Lung (tissue), 12 donors: ENCODE measurements around the gene TNNC1. TPM values are rescaled to one million over a fixed set of nuclear protein-coding genes. Genes with fewer than 3 reads are reported as not detected.
A peak's percentile ranks its signal among the peaks of the same experiment; 100 is the strongest.

ENCODE experiments used
- ATAC-seq: fragments of 200-7000 bp; cut with Tn5 transposase; one replicate; pipeline ENCODE4 v1.9.1; 2020; ENCODE audit warnings: moderate number of reproducible peaks; ENCODE audit not compliant: insufficient read depth, low FRiP score
- DNase-seq, 3 donors: peaks; one replicate each; pipeline ENCODE4 v3.0.0-alpha.2; 2013 to 2017
- H3K27ac ChIP-seq, 2 donors: one replicate each; pipeline ENCODE4 v1.5.1; 2013; ENCODE audit warnings: mild to moderate bottlenecking in 2 of 2, moderate library complexity in 2 of 2, control low read depth in 1 of 2, inconsistent platforms in 1 of 2, low read depth in 1 of 2, low read length in 1 of 2
- H3K27me3 ChIP-seq, 3 donors: one replicate each; pipeline ENCODE4 v1.5.1; 2013; ENCODE audit warnings: low read length in 2 of 3; ENCODE audit not compliant: control insufficient read depth in 3 of 3, insufficient read depth in 3 of 3
- H3K36me3 ChIP-seq, 4 donors: one replicate each; pipeline ENCODE4 v1.5.1; 2013; ENCODE audit warnings: low read length in 4 of 4, mild to moderate bottlenecking in 1 of 4, moderate library complexity in 1 of 4; ENCODE audit not compliant: control insufficient read depth in 4 of 4, insufficient read depth in 4 of 4
- H3K4me1 ChIP-seq, 5 donors: one replicate each; pipeline ENCODE4 v1.5.1; 2013; ENCODE audit warnings: low read length in 5 of 5, mild to moderate bottlenecking in 2 of 5, moderate library complexity in 1 of 5; ENCODE audit not compliant: control insufficient read depth in 5 of 5, insufficient read depth in 5 of 5
- H3K4me3 ChIP-seq: one replicate; pipeline ENCODE4 v1.5.1; 2013; ENCODE audit warnings: mild to moderate bottlenecking, control low read depth, moderate library complexity
- H3K9ac ChIP-seq, 2 donors: one replicate each; pipeline ENCODE4 v1.5.1; 2013; ENCODE audit warnings: low read length in 2 of 2, control low read depth in 1 of 2; ENCODE audit not compliant: insufficient read depth in 1 of 2
- H3K9me3 ChIP-seq, 4 donors: one replicate each; pipeline ENCODE4 v1.5.1; 2013; ENCODE audit warnings: low read length in 3 of 4, mild to moderate bottlenecking in 1 of 4, moderate library complexity in 1 of 4; ENCODE audit not compliant: control insufficient read depth in 4 of 4, insufficient read depth in 3 of 4
- WGBS, 2 donors: extraction: QIAGEN DNeasy Blood & Tissue Kit; methylation state at CpG; one replicate each; pipeline ENCODE4 v1.1.7; 2013; 5-methylcytosine and 5-hydroxymethylcytosine counted together
- polyA plus RNA-seq, 2 donors: library from polyadenylated mRNA; stranded (reverse); fragments of 200-250 nt; gene quantifications; one replicate each; pipeline ENCODE4 v1.2.1, GENCODE V29; 2013
- total RNA-seq, 2 donors: library from RNA; depleted of rRNA in 1 of 2; stranded (reverse); fragments of >200 nt in 1 of 2; gene quantifications; one replicate each; pipeline ENCODE4 v1.2.1, GENCODE V29; 2014 to 2021
- TF ChIP-seq, protein P1 (sequence below): IDR thresholded peaks from 2 replicates; pipeline ENCODE4 v1.5.1; 2012; ENCODE audit warnings: mild to moderate bottlenecking; ENCODE audit errors: control extremely low read depth, extremely low read depth
- donor health status: control.
- donor health status: control.
- donor health status: Bipolar disorder and iron deficiency.
- donor health status: healthy.
- donor health status: DM: yes; HTN: yes; CAD: no.

TNNC1 gene
- total and polyA plus RNA-seq, 4 donors: 17.3 to 250 (median 33.4) TPM

DNA sequence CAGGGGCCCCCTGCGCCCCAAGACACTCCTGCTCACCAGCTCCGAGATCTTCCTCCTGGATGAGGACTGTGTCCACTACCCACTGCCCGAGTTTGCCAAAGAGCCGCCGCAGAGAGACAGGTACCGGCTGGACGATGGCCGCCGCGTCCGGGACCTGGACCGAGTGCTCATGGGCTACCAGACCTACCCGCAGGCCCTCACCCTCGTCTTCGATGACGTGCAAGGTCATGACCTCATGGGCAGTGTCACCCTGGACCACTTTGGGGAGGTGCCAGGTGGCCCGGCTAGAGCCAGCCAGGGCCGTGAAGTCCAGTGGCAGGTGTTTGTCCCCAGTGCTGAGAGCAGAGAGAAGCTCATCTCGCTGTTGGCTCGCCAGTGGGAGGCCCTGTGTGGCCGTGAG, 38.2 kb upstream of the TNNC1 start:
- no peaks in the 10 kb centered on the region for H3K27me3 ChIP-seq
- peak overlapping the region in 1 of 2 donors; percentile 82 for H3K27ac ChIP-seq
- no peak overlapping the region for H3K9ac ChIP-seq
- WGBS, 2 donors: 96 to 97% methylated on average over 21 of the region's 21 CpGs
- DNase-seq (no peak), ATAC-seq (no peak)
- H3K4me1 ChIP-seq: peaks cover 0 to 54% (median 0%) of the 10 kb centered on the region in 5 donors
- TF ChIP-seq, protein P1, sequence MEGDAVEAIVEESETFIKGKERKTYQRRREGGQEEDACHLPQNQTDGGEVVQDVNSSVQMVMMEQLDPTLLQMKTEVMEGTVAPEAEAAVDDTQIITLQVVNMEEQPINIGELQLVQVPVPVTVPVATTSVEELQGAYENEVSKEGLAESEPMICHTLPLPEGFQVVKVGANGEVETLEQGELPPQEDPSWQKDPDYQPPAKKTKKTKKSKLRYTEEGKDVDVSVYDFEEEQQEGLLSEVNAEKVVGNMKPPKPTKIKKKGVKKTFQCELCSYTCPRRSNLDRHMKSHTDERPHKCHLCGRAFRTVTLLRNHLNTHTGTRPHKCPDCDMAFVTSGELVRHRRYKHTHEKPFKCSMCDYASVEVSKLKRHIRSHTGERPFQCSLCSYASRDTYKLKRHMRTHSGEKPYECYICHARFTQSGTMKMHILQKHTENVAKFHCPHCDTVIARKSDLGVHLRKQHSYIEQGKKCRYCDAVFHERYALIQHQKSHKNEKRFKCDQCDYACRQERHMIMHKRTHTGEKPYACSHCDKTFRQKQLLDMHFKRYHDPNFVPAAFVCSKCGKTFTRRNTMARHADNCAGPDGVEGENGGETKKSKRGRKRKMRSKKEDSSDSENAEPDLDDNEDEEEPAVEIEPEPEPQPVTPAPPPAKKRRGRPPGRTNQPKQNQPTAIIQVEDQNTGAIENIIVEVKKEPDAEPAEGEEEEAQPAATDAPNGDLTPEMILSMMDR: no peak
- no peak overlapping the region for H3K4me3 ChIP-seq
- H3K36me3 ChIP-seq: peaks cover 2 to 69% (median 36%) of the 10 kb centered on the region in 4 donors
- peaks cover 0 to 2% (median 0%) of the 10 kb centered on the region in 4 donors for H3K9me3 ChIP-seq

- Histone ChIP-seq H3K27me3 (no peaks in the 10 kb centered on the region), H3K9ac (no peak overlapping the region), H3K36me3 (peaks cover 2 to 76% (median 40%) of the 10 kb centered on the region in 4 donors), H3K27ac (peak overlapping the region; percentile 55 to 84), H3K9me3 (peaks cover 0 to 2% (median 0%) of the 10 kb centered on the region in 4 donors), H3K4me1 (peaks cover 0 to 49% (median 0%) of the 10 kb centered on the region in 5 donors), H3K4me3 (no peak overlapping the region)
- TF ChIP-seq, protein P1: no peak
- DNase-seq: peak in 1 of 3 donors; percentile 36
- 56 to 58% methylated on average over 23 of the region's 23 CpGs for WGBS, 2 donors
- peak; percentile 7 for ATAC-seq
These were observed 37.2 kb upstream of the TNNC1 start for GRCh38 chr3:52490939-52491526.

DNA sequence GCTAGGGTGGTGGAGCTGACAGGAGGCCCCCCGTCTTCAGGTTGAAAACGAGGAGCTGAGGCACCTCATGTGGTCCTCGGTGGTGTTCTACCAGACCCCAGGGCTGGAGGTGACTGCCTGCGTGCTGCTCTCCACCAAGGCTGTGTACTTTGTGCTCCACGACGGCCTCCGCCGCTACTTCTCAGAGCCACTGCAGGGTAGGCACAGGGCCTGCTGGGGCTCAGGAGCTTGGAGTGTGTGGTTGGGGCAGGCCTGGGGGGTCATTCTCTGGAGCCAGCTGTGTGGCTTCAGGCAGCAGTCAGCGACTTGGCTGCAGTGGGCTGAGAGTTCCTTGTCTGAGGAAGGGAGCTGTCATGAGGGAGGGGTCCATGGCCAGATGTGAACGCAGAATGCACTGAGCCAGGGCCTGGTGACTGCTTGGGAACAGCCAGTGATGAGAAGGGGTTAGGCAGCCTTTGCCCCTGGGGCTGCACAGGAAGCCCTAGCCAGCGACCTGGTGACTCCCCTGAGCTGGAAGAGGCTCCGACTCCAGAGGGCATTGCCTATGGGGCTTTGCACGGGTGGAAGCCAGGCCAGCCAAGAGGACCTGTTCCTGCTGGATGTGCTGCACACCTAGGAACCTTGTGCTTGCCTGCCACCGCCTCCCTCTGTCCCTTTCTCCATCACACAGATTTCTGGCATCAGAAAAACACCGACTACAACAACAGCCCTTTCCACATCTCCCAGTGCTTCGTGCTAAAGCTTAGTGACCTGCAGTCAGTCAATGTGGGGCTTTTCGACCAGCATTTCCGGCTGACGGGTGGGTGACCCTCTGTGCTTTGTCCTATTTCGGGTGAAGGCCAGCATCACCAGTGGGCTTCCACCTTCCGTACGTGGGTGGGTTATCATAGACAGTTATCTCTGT, 36.4 kb upstream of the TNNC1 start:
- H3K9ac ChIP-seq: no peak overlapping the region
- ATAC-seq (no peak), DNase-seq (peak in 1 of 3 donors; percentile 25)
- WGBS, 2 donors: 67 to 71% methylated on average over 21 to 22 of the region's 22 CpGs
- peaks cover 0 to 46% (median 0%) of the 10 kb centered on the region in 5 donors for H3K4me1 ChIP-seq
- H3K9me3 ChIP-seq: peaks cover 0 to 2% (median 0%) of the 10 kb centered on the region in 4 donors
- peak overlapping the region in 1 of 2 donors; percentile 84 for H3K27ac ChIP-seq
- TF ChIP-seq, protein P1: no peak
- H3K4me3 ChIP-seq: no peak overlapping the region
- H3K36me3 ChIP-seq: peaks cover 2 to 83% (median 43%) of the 10 kb centered on the region in 4 donors
- no peaks in the 10 kb centered on the region for H3K27me3 ChIP-seq
